DMS53 treated with DMSO at 0.1 percent for 48 hours (cell line): Measurements from ENCODE around the gene ARSK.

ENCODE experiments used
- DNase-seq: peaks from one replicate; lab custom pipeline; 2025; ENCODE audit not compliant: unreplicated experiment; lab: John Stamatoyannopoulos, UW

The ARSK gene, protein sequence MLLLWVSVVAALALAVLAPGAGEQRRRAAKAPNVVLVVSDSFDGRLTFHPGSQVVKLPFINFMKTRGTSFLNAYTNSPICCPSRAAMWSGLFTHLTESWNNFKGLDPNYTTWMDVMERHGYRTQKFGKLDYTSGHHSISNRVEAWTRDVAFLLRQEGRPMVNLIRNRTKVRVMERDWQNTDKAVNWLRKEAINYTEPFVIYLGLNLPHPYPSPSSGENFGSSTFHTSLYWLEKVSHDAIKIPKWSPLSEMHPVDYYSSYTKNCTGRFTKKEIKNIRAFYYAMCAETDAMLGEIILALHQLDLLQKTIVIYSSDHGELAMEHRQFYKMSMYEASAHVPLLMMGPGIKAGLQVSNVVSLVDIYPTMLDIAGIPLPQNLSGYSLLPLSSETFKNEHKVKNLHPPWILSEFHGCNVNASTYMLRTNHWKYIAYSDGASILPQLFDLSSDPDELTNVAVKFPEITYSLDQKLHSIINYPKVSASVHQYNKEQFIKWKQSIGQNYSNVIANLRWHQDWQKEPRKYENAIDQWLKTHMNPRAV

DNA sequence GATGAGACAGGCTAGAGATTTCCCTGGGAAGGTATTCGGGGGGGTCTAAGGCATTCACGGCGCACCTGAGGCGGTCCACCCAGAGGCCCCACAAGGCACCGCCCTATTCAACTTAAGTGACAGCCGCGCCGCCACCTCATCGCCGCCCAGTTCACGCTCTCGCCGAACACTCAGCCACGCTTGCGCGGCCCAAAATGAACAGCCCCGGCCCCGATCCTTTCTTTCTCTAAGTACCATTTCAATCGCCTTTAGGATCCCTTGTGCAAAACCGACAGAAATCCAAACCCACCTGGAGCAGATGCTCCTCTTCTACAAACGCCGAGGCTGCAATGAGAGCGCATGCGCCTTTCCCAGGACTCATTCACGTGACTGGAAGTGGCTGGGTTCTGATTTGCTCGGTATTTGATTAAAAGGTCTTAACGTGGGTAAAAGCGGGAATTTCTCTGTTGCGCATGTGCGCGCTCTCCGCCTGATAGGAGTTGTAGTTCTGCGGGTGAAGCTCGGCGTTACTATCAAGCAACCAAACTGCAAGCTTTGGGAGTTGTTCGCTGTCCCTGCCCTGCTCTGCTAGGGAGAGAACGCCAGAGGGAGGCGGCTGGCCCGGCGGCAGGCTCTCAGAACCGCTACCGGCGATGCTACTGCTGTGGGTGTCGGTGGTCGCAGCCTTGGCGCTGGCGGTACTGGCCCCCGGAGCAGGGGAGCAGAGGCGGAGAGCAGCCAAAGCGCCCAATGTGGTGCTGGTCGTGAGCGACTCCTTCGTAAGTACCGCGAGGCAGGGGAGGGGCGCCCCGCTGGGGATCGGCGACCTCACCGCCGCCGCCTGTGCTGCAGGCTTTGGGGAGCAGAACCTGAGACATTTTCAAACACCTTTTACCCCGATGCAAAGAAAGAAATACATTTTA lies at the start of gene ARSK, which contains the start of gene SKIC3:
Gene ARSK (plus strand): TSS at position 455 of the 902 bp plus-strand sequence. CDS start 178 bp downstream, at position 633.
Gene SKIC3 (minus strand): TSS at position 331 of the 902 bp plus-strand sequence. CDS start 7,827 bp downstream, outside the sequence.
- DNase-seq = peak; percentile 97

DNA sequence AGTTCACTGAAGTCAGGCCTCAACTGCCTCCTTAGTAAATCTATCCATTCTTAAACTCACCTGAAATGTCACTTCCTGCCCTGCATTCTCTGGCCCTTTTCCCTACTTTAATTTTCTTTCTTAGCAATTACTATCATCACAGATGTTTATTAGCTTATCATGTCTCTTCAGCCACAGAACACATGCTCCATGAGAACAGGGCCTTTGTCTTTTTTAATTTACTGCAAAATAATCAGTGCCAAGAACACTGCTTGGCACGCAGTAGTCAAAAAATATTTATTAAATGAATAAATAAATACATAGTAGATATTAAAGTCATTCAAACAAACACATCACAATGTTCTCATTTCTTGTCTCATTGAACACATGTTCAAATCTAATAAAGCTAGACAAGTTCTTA lies 46.4 kb upstream of the ARSK start:
- no peak for DNase-seq

DNA sequence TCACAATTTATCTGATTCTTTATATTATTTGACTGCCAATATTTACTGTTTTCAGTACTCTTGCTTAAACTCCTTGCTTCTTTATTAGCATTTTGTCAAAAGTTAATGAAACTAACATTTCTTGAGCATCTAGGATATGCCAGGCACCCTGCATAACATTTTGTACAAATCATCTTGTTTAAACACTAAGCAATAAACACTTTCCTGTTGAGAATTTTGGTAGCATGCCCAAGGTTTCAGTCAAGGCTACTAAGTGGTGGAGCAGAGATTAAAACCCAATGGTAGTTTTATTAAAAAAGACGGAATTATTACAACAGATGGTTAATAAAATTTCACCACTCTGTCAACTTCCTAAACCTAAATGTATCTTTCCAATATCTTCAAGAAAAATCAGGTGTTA lies 43.3 kb upstream of the ARSK start:
- DNase-seq = no peak

DNA sequence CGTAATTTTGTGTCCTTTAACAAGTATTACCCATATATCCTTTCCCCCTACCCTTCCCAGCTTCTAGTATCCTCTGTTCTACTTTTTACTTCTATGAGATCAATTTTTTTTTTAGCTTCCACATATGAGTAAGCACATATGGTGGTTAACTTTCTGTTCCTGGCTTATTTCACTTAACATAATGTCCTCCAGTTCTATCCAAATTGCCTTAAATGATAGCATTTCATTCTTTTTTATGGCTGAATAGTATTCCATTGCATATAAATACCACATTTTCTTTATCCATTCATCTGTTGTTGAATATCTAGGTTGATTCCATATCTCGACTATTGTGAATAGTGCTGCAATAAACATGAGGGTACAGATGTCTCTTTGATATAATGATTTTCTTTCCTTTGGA lies 36.5 kb upstream of the ARSK start:
- DNase-seq = no peak

DNA sequence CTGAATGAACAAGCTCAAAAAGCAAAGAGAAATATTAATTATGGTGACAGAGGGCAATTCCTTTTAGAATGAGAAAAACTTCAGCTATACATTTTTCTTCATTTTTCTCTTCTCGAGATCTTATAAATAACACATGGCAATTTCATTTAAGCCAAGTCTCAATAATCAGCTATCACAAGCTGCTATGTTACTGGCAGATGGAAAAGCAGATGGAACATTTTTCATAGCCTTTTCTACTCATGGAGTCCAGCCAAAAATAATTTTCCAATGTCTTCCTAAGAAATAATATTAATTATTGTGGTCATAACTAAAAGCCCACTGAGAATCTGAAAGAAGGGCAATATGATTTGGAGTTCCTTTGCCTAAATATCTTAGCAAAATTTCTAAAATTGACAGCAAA lies 35.8 kb upstream of the ARSK start:
- no peak for DNase-seq

DNA sequence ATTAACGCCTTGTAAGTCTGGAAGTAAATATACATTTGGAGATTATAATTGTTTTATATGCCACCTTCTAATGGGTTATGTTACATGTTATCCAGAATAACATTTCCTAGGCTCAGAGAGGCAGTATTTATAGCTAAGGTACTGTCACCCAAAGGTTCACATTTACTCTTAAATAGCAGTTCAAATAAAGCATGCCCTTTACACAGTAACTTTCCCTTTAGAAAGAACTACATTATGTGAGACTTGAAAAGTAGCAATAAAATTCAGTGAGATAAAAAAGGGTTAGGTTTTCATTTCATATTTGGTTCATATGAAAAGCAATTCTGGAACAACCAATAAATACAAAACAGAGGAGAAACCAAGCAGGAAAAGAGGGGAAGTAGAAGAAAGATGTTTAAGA lies 35.2 kb upstream of the ARSK start:
- no peak for DNase-seq

DNA sequence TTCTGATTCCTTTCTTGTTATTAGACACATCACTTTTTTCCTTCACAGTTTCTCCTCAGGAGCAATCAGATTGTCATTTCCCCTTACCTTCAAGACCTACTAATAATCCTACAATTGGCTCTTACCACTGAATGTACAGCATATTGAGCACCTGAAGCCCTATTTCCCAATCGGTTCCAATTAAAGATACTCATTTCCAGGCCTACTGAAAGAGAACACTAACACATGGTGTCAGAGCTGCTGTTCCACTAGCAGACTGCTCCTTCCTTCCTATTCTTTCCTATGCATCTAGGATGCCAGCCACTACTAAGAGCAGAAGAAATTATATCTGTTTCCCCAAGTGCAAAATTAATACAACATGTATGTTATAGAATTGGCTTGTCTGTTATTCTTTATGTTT lies 34.7 kb upstream of the ARSK start:
- DNase-seq = no peak

DNA sequence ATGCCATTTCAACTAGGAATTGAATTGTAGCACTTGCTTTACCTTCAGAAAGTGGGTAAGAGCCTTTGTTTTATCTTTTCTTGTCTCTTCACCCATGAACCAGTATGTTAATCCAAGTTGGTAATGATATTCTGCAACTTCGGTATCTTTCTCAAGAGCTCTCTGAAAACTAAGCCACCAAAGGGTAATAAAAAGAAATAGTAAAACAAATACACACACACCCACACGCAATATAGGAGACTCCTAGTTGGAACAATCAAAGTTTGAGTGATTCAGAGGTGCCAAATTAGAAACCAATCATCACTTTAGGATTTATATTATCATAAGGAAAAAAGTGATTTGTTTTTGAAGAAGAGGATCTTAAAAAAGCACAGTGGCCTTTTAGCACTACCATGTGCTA lies 30.5 kb upstream of the ARSK start:
- DNase-seq = no peak

DNA sequence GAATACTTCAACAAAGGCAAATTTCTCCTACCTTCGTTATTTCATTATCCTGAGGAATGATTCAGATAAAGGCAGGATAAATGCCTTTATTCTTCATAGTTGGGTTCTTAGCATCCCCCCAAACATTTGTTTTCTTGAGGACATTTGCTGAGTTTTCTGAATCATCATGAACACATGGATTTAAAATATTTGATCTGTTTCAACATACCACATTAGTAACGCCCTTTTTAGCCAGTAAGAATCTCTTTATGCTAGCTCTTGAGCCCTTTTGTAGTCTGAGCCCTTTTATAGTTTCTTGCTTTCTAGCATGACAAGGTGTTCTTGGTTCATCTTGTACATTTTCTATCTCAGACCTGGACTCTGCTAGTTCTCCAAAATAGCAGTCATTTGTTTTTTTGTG lies 28.0 kb upstream of the ARSK start:
- DNase-seq = no peak

DNA sequence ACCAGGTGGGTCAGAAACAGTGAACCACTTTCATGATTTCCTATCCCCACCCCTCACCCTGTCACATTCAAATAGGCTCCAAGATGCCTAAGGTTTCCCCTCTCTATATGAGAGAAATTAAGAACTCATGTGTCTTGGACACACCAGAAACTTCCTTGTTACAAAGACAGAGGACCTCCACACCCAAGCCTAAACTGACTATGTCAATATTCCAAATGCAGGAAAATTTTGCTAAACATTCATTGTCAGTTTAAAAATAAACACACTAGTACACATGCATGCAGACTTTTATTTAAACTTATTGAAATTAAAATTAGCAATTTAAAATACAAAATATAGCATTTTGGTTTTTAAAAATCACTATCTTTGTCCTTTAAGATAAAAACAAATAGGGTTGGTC lies 26.3 kb upstream of the ARSK start:
- DNase-seq = no peak

DNA sequence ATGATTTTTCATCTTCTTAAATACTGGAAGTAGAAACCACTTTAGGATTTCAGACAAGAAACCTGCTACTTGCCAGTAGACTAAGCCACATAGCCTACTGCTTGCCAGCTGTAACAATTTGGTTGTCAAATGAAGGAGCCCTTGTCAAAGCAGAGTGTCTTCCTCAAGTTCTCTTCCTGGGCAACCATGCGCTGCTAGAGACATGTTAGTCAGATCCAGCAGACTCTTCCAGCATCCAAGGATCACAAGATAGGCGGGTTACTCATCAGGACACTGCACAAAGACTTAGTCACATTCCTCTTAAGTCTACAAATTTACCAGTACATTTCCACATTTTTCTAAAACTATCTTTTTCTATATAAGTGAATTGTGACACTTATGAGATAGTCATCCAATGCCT lies 24.5 kb upstream of the ARSK start:
- DNase-seq = no peak

DNA sequence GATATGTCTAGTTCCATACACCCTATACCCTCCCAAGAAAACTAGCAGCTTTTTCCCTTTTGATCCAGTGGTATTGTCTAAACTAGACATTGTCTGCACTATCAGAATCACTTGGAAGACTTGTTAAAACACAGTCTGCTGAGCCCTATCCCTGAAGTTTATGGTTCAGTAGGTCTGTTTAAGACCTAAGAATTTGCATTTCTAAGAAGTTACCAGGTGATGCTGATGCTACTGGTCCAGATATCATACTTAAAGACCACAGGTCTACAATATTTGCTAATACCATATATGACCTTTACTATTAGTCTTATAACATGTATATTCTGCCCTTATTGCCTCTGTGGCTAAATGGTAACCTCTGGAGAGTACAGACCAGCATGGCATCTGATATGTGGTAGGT lies 23.4 kb upstream of the ARSK start:
- DNase-seq = no peak

DNA sequence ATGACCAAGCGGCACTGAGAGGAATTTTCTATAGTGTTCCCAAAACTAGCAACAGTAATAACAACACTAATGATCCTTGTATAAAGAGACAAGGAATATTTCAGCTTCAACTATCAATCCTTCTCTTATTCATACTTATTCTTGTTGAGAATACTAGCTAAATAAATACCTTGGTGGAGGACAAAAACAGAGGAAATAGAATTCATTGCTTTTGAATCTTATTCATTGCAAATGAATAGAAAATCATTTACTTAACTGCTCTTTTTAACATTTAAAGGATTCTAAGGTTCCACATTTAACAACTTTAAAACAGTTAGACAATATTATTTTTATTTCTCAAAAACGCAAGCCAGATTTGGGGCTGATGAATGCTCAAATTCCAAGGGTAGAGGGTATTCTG lies 22.5 kb upstream of the ARSK start:
- no peak for DNase-seq

DNA sequence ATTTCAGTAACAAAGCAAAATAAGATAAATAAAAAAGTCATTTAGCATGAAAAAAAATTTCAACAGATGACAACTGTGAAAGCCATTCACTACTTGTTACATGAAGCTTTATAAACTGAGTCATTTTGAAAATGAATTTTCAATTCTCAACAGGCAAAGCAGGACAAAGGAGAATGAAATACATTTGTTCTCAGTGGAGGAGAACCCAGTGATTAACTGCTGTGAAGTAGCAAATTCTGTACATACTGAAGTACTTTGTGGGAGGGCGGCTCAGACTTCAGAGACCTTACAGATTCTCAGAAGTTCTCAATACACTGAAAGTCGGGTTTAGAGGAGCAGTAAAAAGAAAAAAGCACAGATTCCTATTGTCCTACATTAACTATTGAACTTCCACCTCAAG lies 21.8 kb upstream of the ARSK start:
- DNase-seq = no peak

DNA sequence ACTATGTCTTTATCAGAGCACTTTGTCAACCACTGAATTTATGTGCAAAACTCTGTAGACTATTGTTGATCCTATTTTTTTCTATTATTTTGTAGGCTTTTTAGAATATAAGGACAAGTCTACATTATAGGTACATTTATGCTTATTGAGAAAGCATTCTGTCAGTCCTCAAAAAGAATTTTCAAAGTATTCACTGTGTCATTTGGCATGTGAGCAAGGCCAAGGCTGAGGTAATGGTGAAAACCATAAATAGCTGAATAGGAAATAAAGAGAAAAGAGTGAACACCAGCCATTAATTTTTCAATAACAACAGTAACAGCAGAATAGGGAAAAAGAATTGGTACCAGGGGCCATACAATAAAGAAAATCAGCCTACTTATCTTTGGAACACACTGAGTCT lies 21.1 kb upstream of the ARSK start:
- DNase-seq = no peak

DNA sequence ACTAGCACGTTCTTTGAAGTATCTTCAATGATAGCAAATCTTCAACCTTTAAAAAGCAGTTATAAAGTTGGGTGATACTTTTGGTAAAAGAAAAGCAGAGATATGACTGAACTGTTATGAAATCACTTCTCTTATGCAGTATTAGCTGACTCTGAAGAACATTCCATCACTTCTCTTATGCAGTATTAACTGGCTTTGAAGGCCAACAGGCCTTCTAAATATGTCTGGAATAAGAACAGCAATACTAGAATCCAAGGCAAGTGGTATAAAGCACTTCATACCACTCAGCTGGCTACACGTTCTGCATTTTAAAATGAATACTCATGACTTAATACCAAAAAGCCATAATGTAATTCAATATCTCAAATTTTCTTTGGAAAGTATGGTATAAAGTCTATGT lies 17.4 kb upstream of the ARSK start:
- no peak for DNase-seq

DNA sequence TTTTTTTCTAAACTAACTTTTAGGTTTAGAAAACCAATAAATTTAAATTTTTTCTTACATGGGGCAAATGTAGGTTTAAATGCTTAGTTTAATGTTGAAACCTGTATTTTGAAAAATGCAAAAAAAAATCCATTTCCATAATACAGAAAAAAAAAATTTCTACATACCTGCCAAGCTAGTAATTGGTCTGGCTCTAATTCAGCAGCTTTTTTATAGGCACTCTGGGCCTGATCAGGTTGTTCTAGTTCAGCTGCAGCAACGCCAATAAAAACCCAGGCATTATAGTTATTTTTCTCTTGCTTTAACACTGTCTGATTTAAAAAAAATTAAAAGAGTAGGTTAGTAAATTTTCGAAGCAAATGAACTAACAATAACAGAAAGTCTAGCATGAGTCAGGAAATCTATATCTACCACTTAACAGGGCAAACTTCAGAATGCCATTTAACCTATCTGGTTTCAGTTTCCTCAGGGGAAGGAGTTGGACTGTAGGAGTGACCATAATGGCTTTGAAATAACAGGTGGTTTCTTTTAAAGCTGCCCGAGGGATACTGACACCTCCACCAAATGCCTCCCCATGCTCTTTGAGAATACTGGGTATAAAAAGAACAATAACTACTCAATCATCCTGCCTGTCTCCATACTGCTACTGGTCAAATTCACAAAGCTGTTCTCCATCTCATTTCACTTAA lies 11.7 kb upstream of the ARSK start:
- no peak for DNase-seq

DNA sequence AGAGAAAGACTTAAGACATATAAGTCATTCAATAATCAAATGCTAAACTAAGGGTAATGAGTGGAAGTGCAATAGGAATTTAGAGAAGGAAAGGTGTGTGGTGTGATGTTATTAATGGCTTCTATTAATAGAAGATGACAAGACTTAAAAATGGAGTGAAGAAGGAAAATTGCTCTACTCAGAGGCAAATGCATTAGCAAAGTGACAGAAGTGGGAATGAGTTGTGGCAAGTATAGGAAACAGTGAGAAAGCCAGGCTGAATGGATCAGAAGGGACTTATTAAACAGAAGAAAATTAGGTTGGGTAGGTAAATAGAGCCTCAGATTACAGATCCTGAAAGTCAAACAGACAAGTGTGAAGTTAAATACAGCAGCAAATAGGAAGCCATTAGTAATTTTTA lies 5.9 kb upstream of the ARSK start:
- no peak for DNase-seq

DNA sequence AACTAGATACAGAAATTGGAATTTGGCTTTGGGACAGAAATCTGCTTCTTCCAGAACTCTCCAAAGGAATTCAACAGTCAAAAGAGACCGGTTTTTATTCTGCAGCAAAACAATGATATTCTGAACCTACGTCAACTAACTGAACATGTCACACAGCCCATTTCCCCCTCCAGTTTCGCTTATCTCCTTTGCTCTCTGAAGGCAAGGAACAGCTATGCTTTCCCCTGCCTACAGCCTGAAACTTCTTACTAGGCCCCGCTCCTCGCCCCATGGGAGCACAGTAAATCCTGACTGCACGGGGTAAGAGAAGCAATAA lies 612 bp upstream of the ARSK start:
- no peak for DNase-seq

DNA sequence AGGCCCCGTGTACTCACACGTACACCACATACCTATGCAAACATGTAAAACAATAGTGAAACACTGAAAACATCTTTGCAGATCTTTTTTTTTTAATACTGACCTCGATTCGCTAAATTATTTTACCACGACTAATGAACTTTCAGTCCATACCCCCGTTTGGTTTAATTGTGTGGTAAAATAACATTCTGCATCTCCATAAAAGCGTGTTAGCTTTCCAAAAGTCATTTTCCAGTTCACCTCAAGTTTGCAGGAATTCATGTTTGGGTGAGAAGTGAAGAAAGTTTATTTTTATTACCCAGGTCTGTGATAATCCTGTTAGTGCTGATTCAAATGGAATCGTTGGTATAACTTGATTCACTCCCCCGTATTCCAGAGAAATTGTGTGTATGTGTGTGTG lies 652 bp downstream of the ARSK start:
- DNase-seq = no peak

DNA sequence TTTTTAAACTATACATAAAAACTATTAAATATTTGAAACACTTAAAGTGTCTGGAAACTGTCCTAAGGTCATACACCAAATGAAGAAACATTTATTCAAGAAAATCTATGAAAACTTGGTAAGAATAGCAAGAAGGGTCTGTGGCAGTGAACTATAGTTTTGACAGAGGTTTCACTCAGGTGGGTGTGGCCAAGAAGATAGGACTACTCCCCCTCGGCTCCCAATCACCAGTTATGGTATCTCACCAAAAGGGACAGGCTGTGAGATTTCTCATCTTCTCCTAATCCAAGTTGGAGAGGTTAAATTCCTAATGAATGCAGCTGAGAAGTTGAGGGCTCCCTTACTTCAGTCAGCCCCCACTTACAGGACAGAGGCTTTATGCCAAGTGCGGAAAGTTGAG lies 2.9 kb downstream of the ARSK start:
- no peak for DNase-seq
